Measurements from ENCODE around the gene LYG1. TPM values are rescaled to one million over a fixed set of nuclear protein-coding genes. Genes with fewer than 3 reads are reported as not detected.

LYG1 gene
- total and polyA plus RNA-seq, 2 of the 13 experiments (the other 11 are each of a cell fraction or from before 2014, with no cell fraction given), result 1.00 to 2.9 TPM

DNA sequence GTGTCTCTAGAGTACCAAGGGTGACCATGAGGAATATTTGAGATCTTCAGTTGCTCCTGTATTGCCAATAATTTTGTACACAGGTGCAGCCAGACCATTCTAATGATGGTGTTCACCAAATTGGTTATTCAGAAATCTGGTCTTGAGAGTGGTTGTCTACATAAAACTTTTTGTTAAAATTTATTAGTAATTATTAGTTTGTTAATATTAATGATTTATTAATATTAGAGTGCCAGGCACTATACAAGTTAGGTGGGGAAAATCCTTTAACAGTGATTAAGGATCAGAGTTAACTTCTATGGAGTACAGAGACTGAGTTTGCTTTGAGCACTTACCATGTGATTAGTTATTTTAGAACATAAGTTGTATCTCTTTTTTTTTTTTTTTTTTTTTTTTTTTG lies 45.2 kb upstream of the LYG1 start:
- Histone ChIP-seq H4K20me1 (ENCODE audit: insufficient read depth, low read length) (peaks cover 34% of the 10 kb centered on the region), H2AFZ (ENCODE audit: low read length) (no peak overlapping the region), H3K36me3 (replicated peaks in 1 of 2; ENCODE audit: control insufficient read depth in 1 of 2, insufficient read depth in 2 of 2, low read length in 2 of 2) (0 out of 5 replicates have a peak, but pooled peaks cover 0 to 3% of the 10 kb centered on the region in 2 experiments), H3K27ac (ENCODE audit: extremely low read length, insufficient read depth, low read length) (no peak overlapping the region), H3K9me3 (ENCODE audit: low read length) (no peaks in the 10 kb centered on the region), H3K27me3 (ENCODE audit: control insufficient read depth in 1 of 2, insufficient read depth in 2 of 2, low read length in 2 of 2) (no peaks in the 10 kb centered on the region), H3K4me2 (ENCODE audit: low read depth, low read length) (no peak overlapping the region), H3K79me2 (ENCODE audit: insufficient read depth, low read length) (peaks cover 98% of the 10 kb centered on the region), H3K4me1 (ENCODE audit: insufficient read depth, low read length) (peaks cover 19% of the 10 kb centered on the region), H3K9ac (ENCODE audit: insufficient read depth, low read depth, low read length) (no peak overlapping the region), H3K4me3 (replicated peaks in 1 of 3; ENCODE audit: insufficient read depth in 1 of 3, low read depth in 2 of 3, low read length in 3 of 3) (no peak overlapping the region)
- intact Hi-C loops (cut with micrococcal nuclease; ENCODE audit: unreplicated experiment) (no loop called here), in situ Hi-C loops (cut with HindIII; ENCODE audit: extremely low pct_ligation_motif_present, low pct_unique_long_range_greater_than_20kb) (no loop called here)
- ChIA-PET CTCF (ENCODE audit: low intra/inter-chr PET ratio, low total read pairs) (no interaction called here), POLR2A (interaction anchor here (3.0 kb wide), 1 partner anchor 10 kb away, joined by 16 read pairs; the partner anchor contains the start of genes EIF5B and TXNDC9)
- no peak for FAIRE-seq
- no peak for ATAC-seq
- no peak for TF ChIP-seq GTF2F1 (IDR thresholded peaks at IDR 0.05; ENCODE audit: low read length)
- TF ChIP-seq TARDBP (CRISPR knock-in tag; IDR thresholded peaks at IDR 0.05), result no peak
- TF ChIP-seq ZNF557 (CRISPR knock-in tag; IDR thresholded peaks at IDR 0.05), result no peak
- no peak for TF ChIP-seq ZNF768 (CRISPR knock-in tag; IDR thresholded peaks at IDR 0.05)
- no peak for TF ChIP-seq ATF7 (IDR thresholded peaks at IDR 0.05)
- TF ChIP-seq ATF7 (CRISPR knock-in tag; IDR thresholded peaks at IDR 0.05), result no peak
- TF ChIP-seq PLRG1 (conservative IDR thresholded peaks at IDR 0.05), result no peak
- TF ChIP-seq, protein P1, sequence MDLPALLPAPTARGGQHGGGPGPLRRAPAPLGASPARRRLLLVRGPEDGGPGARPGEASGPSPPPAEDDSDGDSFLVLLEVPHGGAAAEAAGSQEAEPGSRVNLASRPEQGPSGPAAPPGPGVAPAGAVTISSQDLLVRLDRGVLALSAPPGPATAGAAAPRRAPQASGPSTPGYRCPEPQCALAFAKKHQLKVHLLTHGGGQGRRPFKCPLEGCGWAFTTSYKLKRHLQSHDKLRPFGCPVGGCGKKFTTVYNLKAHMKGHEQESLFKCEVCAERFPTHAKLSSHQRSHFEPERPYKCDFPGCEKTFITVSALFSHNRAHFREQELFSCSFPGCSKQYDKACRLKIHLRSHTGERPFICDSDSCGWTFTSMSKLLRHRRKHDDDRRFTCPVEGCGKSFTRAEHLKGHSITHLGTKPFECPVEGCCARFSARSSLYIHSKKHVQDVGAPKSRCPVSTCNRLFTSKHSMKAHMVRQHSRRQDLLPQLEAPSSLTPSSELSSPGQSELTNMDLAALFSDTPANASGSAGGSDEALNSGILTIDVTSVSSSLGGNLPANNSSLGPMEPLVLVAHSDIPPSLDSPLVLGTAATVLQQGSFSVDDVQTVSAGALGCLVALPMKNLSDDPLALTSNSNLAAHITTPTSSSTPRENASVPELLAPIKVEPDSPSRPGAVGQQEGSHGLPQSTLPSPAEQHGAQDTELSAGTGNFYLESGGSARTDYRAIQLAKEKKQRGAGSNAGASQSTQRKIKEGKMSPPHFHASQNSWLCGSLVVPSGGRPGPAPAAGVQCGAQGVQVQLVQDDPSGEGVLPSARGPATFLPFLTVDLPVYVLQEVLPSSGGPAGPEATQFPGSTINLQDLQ (CRISPR knock-in tag; IDR thresholded peaks at IDR 0.05), result no peak
- TF ChIP-seq, protein P2, sequence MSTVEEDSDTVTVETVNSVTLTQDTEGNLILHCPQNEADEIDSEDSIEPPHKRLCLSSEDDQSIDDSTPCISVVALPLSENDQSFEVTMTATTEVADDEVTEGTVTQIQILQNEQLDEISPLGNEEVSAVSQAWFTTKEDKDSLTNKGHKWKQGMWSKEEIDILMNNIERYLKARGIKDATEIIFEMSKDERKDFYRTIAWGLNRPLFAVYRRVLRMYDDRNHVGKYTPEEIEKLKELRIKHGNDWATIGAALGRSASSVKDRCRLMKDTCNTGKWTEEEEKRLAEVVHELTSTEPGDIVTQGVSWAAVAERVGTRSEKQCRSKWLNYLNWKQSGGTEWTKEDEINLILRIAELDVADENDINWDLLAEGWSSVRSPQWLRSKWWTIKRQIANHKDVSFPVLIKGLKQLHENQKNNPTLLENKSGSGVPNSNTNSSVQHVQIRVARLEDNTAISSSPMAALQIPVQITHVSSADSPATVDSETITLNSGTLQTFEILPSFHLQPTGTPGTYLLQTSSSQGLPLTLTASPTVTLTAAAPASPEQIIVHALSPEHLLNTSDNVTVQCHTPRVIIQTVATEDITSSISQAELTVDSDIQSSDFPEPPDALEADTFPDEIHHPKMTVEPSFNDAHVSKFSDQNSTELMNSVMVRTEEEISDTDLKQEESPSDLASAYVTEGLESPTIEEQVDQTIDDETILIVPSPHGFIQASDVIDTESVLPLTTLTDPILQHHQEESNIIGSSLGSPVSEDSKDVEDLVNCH (CRISPR knock-in tag; IDR thresholded peaks at IDR 0.05), result no peak
- TF ChIP-seq HOXA9 (CRISPR knock-in tag; IDR thresholded peaks at IDR 0.05; ENCODE audit: borderline replicate concordance), result no peak
- no peak for TF ChIP-seq DR1 (CRISPR knock-in tag; IDR thresholded peaks at IDR 0.05)
- TF ChIP-seq ZNF17 (CRISPR knock-in tag; IDR thresholded peaks at IDR 0.05), result no peak
- no peak for TF ChIP-seq FOXP1 (IDR thresholded peaks at IDR 0.05)
- no peak for TF ChIP-seq FOXP1 (CRISPR knock-in tag; IDR thresholded peaks at IDR 0.05)
- TF ChIP-seq ZMYM3 (CRISPR knock-in tag; IDR thresholded peaks at IDR 0.05), result no peak
- no peak for TF ChIP-seq GZF1 (CRISPR knock-in tag; IDR thresholded peaks at IDR 0.05)
- TF ChIP-seq EEA1 (CRISPR knock-in tag; IDR thresholded peaks at IDR 0.05; ENCODE audit: borderline replicate concordance), result no peak
- TF ChIP-seq, protein P3, sequence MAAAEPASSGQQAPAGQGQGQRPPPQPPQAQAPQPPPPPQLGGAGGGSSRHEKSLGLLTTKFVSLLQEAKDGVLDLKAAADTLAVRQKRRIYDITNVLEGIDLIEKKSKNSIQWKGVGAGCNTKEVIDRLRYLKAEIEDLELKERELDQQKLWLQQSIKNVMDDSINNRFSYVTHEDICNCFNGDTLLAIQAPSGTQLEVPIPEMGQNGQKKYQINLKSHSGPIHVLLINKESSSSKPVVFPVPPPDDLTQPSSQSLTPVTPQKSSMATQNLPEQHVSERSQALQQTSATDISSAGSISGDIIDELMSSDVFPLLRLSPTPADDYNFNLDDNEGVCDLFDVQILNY (CRISPR knock-in tag; conservative IDR thresholded peaks at IDR 0.05), result no peak
- DNase-seq (ENCODE audit: low spot score), result no peak
- no TSS peak for BruUV-seq (replicated peaks)
